OCI-LY1 (cell line): ENCODE results near the gene OR51S1.

Experiments used
- EZH2 ChIP-seq: fragments of 200-600 bp; sonication (generic), shearing (Covaris generic); IDR thresholded peaks from 2 replicates; pipeline ENCODE4 v1.8.0; 2017; ENCODE audit warnings: borderline replicate concordance, mixed run types, mild to moderate bottlenecking, antibody characterized with exemption, low read length, moderate library complexity, mixed read lengths
- TF ChIP-seq, protein P1 (sequence below): fragments of 200-600 bp; sonication (generic), shearing (Covaris generic); IDR thresholded peaks from 2 replicates; pipeline ENCODE4 v1.5.1; 2017; ENCODE audit warnings: mild to moderate bottlenecking, antibody characterized with exemption, low read length, moderate library complexity, mixed read lengths

DNA sequence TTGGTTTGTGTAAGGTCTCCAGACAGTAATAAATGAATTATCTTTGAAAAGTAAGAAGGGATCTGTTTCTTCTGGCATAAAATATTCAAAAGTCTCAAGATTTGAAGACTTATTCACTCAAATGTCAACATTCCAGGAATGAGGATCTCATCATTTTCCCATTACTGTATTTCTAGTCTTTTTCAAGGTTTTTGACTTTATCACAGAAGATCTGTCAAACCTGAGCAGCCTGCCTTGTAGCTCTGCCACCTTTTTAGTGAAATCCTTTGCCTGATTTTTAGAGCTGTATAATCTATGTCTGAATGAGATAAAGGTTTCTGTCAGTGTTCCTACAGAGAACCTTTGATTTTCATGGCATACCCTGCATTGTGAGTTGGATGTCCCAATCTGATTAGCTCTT, 23.9 kb downstream of the OR51S1 start:
- TF ChIP-seq, protein P1, sequence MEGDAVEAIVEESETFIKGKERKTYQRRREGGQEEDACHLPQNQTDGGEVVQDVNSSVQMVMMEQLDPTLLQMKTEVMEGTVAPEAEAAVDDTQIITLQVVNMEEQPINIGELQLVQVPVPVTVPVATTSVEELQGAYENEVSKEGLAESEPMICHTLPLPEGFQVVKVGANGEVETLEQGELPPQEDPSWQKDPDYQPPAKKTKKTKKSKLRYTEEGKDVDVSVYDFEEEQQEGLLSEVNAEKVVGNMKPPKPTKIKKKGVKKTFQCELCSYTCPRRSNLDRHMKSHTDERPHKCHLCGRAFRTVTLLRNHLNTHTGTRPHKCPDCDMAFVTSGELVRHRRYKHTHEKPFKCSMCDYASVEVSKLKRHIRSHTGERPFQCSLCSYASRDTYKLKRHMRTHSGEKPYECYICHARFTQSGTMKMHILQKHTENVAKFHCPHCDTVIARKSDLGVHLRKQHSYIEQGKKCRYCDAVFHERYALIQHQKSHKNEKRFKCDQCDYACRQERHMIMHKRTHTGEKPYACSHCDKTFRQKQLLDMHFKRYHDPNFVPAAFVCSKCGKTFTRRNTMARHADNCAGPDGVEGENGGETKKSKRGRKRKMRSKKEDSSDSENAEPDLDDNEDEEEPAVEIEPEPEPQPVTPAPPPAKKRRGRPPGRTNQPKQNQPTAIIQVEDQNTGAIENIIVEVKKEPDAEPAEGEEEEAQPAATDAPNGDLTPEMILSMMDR: no peak
- TF ChIP-seq EZH2: no peak
